Activated CD4-positive, alpha-beta T cell treated with anti-CD3 and anti-CD28 coated beads, Interleukin-2, amount 50 U/mL, for 48 hours (primary cell): ENCODE results near the gene MRPS18A.

ENCODE experiments used
- DNase-seq, 2 experiments: peaks; one replicate each; pipeline ENCODE4 v3.0.0-alpha.2; 2020

MRPS18A gene

DNA sequence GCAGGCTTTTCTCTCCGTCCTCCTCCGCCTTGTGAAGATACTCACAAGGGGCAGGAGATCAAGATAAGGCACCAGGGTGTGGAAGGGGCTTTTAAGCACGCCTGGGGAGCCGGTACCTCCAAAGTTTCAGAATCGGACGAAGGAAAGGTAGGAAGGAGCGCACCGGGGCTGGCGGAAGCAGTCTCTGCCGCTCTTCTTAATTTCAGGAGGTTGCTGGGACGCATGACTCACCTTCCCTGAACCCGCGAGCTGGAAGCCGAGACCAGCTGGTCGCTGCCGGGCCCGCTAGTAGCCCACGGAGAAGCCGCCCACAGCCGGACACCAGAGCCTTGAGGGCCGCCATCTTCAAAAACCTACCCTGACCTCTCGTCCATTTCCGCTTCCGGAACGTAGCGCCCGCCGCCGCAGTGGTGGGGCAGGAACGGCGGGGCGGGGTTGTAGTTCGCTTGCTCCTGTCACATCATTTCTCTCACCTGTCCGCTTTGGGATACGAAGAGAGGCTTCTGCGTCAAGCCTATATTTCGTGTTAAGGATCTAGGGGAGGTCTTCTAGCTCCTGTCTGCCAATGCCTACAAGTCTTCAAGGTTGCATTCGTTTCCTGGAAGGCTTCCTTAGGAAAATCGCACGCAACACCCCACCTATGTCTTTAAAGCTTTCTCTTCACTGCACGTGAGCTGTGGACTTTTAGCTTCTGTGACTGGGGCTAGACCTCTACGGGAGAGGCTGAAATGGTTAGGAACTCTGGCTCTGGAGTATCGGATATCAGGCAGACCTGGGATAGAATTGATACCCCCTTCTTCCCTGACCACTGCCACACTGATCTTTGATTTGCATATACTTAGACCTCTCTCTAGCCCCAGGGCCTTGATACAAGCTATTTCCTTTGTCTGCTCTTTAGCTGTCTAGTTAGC lies at the start of gene MRPS18A:
Gene MRPS18A, minus strand, starts transcription at position 355 of the 911 bp plus-strand sequence. Its CDS starts 12 bp downstream, at position 343.
- peak; percentile 86 to 89 for DNase-seq

DNA sequence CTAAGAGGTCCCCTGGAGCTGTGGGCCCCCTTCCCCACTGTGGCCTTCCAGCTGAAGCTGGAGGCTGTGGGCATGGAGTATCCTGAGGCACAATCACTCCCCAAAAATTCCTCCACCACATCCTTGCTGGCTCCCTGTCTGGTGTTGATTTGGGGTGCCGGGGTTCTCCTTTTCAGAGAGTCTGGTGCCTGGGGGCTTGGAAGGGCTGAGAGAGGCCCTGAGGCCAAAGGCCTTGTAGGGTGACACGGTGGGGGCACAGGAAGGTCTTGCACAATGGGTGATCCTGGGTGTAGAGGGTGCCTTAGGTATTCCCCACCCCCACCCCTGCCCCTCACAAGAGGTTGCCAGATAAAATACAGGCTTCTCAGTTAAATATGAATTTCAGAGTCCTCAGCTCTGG lies 49.3 kb upstream of the MRPS18A start:
- DNase-seq = no peak

- no peak for DNase-seq
Measured at GRCh38 chr6:43736211-43736786, 48.7 kb upstream of the MRPS18A start.

DNA sequence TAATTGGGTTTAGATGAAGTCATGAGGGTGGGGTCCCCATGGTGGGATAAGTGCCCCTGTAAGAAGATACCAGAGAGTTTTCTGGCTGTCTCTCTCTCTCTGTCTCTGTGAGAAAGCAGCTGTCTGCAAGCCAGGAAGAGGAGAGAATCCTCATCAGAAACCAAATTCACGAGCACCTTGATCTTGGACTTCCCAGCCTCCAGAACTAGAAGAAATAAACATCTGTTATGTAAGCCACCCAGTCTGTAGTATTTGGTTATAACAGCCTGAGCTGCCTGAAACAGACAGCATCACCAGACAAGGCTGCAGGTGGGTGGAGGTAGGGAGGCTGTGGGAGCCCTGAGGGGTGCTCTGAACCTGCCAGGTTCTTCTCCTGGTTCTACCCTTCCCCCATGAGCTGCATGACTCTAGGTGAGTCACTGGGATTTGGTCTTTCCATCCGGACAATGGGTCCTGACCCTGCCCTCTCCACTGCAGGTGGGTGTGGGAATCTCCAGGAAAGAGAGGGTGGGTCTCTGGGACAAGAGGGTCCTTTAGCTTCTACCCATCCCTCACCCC lies 48.1 kb upstream of the MRPS18A start:
- no peak for DNase-seq

GRCh38 chr6:43734294-43734665 lies 46.7 kb upstream of the MRPS18A start:
- DNase-seq = no peak

DNA sequence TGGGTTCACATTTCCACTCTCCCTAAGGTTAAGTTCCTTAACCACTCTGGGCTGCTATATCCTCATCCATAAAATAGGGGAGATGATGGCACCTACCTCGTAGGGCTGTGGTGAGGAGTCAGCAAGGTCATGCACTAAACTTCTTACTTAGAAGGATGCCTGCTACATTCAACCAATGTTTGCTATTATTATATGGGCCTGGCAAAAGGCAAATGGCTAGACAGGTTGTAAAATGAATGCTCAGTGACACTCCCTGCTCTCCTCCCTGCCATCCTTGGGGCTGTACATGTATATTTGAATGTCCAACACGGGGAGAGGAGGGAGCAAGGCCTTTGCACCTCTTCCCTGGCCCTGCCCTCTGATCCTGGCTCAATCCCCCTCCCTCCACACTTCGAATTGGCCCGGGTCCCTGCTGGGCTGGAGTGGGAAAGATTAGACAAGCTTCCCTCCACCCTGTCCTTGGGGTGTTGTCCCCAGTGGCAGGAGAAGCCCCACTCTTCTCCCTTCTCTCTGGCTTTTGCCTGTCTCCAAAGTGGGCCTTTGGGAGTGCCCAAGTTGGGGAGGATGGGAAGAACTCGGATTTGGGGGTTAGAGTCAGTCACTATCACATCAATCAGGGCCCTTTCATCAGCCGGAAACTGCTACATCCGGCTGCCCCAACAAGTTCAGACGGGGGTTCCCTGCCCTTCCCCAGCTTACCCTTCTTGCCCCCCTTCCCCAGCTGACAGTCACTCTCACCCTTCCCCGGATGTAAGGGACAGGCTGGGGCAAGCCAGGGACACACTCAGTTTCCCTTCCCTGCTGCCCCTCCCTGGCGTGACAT lies 46.1 kb upstream of the MRPS18A start:
- DNase-seq = peak; percentile 42 to 44

DNA sequence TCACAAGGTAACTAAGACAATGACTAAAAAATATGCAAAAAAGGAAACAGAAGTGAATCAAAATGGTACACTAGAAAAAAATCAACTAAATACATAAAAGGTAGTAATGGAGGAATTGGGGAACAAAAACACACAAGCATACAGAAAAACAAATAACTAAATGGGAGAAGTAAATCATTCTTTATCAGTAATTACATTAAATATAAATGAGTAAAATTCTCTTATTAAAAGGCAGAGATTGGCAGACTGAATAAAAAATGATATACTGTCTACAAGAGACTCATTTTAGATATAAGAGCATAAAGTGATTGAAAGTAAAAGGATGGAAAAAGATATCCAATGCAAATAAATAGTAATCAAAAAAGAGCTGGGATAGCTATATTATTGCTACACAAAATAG lies 43.0 kb upstream of the MRPS18A start:
- DNase-seq = no peak

DNA sequence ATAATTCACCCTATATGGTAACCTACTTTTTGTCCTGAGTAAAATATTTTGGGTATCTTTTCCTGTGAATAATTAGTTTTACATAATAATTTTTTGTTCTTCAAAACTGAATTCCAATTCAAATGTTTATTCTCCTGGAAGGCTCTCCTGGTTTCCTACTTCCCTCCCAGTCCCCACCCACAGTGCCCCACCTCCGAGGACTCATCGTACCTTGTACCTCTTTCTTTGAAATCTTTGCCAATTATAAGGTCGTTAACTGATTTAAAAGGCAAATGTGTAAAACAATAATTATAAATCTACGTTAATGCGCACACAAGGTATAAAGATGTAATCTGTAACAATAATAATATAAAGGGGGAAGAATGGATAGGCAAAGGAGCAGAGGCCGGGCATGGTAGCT lies 41.9 kb upstream of the MRPS18A start:
- no peak for DNase-seq

DNA sequence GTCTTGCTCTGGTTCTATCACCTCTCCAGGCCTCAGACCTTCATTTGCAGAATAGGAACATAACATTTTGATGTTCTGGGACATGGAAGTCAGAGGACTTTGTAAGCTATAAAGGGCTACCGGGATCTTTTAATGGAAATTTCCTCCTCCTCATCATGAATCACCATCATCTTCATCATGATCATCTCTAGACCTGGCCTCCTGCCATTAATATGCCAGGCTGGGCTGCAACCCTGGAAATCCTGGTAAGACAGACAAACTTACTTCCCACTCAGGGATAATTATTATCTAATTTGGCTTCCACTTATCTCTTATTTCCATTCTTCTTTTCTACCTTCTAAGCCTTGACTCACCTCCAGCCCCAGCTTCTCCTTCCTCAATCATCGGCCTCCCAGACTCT lies 41.0 kb upstream of the MRPS18A start:
- no peak for DNase-seq

- DNase-seq = no peak
Measured at GRCh38 chr6:43727634-43728033, 40.0 kb upstream of the MRPS18A start.

DNA sequence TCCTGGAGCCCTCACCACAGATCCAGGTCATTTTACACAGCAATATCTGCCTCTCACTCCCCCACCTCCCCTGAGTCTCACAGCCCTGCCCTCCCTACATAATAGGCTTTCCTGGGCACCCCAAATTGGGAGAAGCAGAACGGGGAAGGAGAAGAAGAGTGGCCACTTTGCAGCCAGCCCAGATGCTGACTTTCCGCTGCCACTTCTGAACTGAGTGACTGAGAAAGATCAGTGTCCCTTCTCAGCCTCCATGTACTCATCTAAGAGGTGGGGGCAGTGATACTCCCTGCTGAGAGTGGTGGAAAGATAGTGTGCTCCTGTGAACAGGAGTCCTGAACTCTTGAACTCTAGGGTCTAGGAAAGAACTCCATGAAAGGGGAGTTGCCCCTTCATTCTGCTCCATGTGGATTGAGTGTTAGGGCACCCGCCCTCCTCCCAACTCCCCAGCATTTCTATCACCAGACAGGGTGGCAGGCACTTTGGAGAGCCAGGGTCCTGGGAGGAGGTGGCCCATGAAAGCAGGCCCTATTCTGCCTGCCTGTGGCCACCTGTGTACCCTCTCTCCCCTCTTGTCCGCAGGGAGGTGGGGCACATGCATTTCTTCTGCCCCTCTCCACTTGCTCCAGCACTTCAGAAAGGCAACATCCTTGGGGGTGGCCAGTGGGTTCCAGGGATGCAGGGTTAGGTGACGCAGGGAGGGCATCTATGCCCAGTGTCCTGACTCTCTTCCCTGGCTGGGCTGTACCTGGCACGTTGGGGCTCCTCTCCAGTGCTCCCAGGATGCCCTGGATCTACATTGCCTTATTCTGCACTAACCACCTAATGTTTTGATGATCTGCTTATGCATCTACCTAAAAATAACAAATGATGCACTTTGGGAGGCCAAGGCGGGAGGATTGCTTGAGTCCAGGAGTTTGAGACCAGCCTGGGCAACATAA lies 38.3 kb upstream of the MRPS18A start:
- no peak for DNase-seq

GRCh38 chr6:43724914-43725642 lies 37.5 kb upstream of the MRPS18A start:
- peak; percentile 82 to 85 for DNase-seq

- DNase-seq = peak in 1 of 2 experiments; percentile 9
Measured at GRCh38 chr6:43724354-43724753, 36.8 kb upstream of the MRPS18A start.

- DNase-seq = peak; percentile 80 to 86
Measured at GRCh38 chr6:43723737-43724295, 36.2 kb upstream of the MRPS18A start.

DNA sequence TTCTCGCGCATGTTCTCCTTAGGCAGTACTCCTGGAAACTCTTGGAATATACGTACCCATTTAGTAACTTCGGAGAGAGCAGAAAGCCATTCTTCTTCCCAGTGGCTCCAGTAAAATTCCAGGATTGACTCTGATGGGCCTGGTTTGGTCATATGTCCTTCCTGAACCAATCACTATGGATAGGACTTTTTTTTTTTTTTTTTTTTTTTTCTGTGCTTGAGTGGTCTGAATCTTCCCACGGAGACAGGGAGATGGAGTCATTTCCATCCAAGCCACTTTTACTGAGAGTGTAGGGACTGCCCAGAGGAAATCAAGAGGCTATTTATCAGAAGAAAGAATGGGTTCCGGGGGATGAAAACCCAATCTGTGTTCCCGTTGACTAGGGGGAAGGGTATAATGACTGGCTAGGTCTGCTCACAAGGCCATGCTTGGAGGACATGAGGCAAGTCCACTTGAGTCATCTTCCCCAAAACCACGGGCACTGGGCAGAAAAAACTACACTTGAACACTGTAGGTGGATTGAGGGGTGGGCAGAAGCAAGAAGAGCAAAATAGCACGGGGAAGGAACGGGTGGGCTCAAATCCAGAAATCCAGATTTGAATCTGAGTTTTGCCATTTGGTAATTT lies 35.4 kb upstream of the MRPS18A start:
- no peak for DNase-seq

GRCh38 chr6:43720999-43721398 lies 33.4 kb upstream of the MRPS18A start:
- no peak for DNase-seq

DNA sequence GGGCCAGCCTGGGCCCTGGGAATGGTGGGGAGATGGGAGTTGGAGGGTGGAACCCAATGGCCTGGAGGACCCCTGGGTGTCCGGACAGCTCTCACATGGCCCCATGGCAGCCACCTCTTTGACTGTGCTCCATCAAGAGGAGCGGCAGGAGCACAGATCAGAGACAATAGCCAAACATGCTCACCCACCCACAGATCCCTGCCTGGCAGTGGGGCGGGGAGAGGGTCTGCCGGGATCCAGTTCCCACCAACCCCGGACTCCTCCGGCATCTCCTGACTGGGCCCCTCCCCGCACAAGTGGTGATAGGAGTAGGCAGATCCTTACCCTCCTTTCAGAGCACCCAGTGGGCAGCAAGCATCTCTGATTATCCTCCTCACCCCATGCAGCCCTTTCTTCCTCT lies 31.9 kb upstream of the MRPS18A start:
- no peak for DNase-seq

GRCh38 chr6:43718387-43719105 lies 31.0 kb upstream of the MRPS18A start:
- DNase-seq = no peak

DNA sequence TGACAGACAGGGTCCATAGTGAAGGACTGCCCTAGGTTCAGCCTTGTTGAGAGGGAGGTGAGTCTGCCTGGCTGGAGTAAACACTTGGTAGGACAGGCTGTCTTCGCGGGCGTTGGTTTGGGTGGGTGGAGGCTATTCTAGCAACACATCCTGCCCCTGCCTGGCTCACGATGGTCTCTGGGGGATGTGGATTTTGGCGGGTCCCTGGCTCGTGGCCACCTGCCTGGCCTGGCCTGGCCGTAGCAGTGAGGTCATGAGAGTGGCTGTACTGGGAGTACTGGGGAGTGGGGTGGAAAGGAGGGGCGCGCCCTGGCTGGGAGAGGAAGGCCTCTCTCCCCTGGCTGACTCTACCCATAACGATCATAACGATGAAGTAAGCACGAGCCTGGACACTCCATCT lies 30.2 kb upstream of the MRPS18A start:
- no peak for DNase-seq

GRCh38 chr6:43717389-43717788 lies 29.8 kb upstream of the MRPS18A start:
- DNase-seq = no peak
